OCI-LY1 (cell line): Measurements from ENCODE around the gene SOX3.

Experiments used
- H2AFZ ChIP-seq: fragments of 200-600 bp; sonication (generic), shearing (Covaris generic); 2 replicates; pipeline ENCODE4 v1.6.0; 2014; ENCODE audit warnings: antibody characterized with exemption, mild to moderate bottlenecking, low read length
- H3F3A ChIP-seq: fragments of 200-600 bp; sonication (generic), shearing (Covaris generic); 2 replicates; pipeline ENCODE4 v1.6.0; 2014; ENCODE audit warnings: mild to moderate bottlenecking, antibody characterized with exemption, low read length, moderate library complexity; ENCODE audit not compliant: insufficient read depth
- H3K27ac ChIP-seq: fragments of 200-600 bp; sonication (generic); 2 replicates; pipeline ENCODE4 v1.5.1; 2014; ENCODE audit warnings: low read length, mixed run types, mild to moderate bottlenecking, low read depth; ENCODE audit not compliant: poor library complexity, severe bottlenecking
- H3K27me3 ChIP-seq: fragments of 200-600 bp; sonication (generic); 2 replicates; pipeline ENCODE4 v1.6.0; 2014; ENCODE audit warnings: antibody characterized with exemption, mild to moderate bottlenecking, low read length, moderate library complexity; ENCODE audit not compliant: insufficient read depth
- H3K36me3 ChIP-seq: fragments of 200-600 bp; sonication (generic); 2 replicates; pipeline ENCODE4 v1.6.1; 2014; ENCODE audit warnings: mild to moderate bottlenecking, antibody characterized with exemption, low read length, moderate library complexity, mixed read lengths; ENCODE audit not compliant: insufficient read depth
- H3K4me1 ChIP-seq: fragments of 200-600 bp; sonication (generic); 2 replicates; pipeline ENCODE4 v1.5.1; 2014; ENCODE audit warnings: mild to moderate bottlenecking, low read length, moderate library complexity; ENCODE audit not compliant: insufficient read depth, severe bottlenecking
- H3K4me2 ChIP-seq: fragments of 200-600 bp; sonication (generic), shearing (Covaris generic); 2 replicates; pipeline ENCODE4 v1.6.1; 2014; ENCODE audit warnings: low read length
- H3K4me3 ChIP-seq: fragments of 200-600 bp; sonication (generic); 2 replicates; pipeline ENCODE4 v1.5.1; 2014; ENCODE audit warnings: low read length, low read depth, mild to moderate bottlenecking, mixed read lengths; ENCODE audit not compliant: poor library complexity, severe bottlenecking
- H3K79me2 ChIP-seq: fragments of 200-600 bp; shearing (Covaris generic); 2 replicates; pipeline ENCODE4 v1.6.1; 2016; ENCODE audit warnings: mixed run types, low read length, mixed read lengths; ENCODE audit not compliant: insufficient read depth
- H3K9ac ChIP-seq: fragments of 200-600 bp; sonication (generic), shearing (Covaris generic); 2 replicates; pipeline ENCODE4 v1.6.1; 2014; ENCODE audit warnings: mild to moderate bottlenecking, low read length, mixed read lengths
- H3K9me2 ChIP-seq: fragments of 200-600 bp; sonication (generic), shearing (Covaris generic); 2 replicates; pipeline ENCODE4 v1.6.1; 2014; ENCODE audit warnings: low read depth, mild to moderate bottlenecking, low read length, mixed read lengths
- H3K9me3 ChIP-seq: fragments of 200-600 bp; shearing (Covaris generic); 2 replicates; pipeline ENCODE4 v1.6.1; 2014; ENCODE audit warnings: low read length, mixed read lengths
- H4K20me1 ChIP-seq: fragments of 200-600 bp; sonication (generic), shearing (Covaris generic); 2 replicates; pipeline ENCODE4 v1.6.0; 2016; ENCODE audit warnings: mild to moderate bottlenecking, low read length; ENCODE audit not compliant: insufficient read depth
- EZH2 ChIP-seq: fragments of 200-600 bp; sonication (generic), shearing (Covaris generic); IDR thresholded peaks from 2 replicates; pipeline ENCODE4 v1.8.0; 2017; ENCODE audit warnings: borderline replicate concordance, mixed run types, mild to moderate bottlenecking, antibody characterized with exemption, low read length, moderate library complexity, mixed read lengths
- TF ChIP-seq, protein P1 (sequence below): fragments of 200-600 bp; sonication (generic), shearing (Covaris generic); IDR thresholded peaks from 2 replicates; pipeline ENCODE4 v1.5.1; 2017; ENCODE audit warnings: mild to moderate bottlenecking, antibody characterized with exemption, low read length, moderate library complexity, mixed read lengths

SOX3 gene

DNA sequence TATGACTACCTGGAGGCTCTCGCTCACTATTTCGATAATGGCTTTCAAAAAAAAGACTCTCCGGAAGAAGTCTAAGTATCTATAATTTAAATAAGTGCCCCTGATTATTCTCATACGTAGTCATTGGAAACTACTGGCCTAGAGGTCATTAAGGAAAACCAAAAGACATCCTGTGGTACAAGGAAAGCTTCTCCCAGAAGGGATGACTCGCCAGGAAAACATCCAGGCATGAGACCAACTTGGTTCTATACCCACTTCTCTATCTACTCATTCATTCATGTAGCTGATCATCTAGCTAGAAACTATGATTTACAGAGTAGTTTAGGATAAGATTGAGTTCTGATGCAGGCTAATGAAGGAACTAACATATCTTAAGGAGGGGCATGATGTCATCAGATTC lies 37.7 kb downstream of the SOX3 start:
- H3K4me2 ChIP-seq: no peak overlapping the region
- H4K20me1 ChIP-seq: no peaks in the 10 kb centered on the region
- H3K9me3 ChIP-seq: no peaks in the 10 kb centered on the region
- no peak overlapping the region for H3K4me3 ChIP-seq
- no peaks in the 10 kb centered on the region for H3K36me3 ChIP-seq
- H2AFZ ChIP-seq: no peak overlapping the region
- H3K9ac ChIP-seq: no peak overlapping the region
- H3F3A ChIP-seq: no peaks in the 10 kb centered on the region
- H3K9me2 ChIP-seq: no peaks in the 10 kb centered on the region
- H3K79me2 ChIP-seq: no peaks in the 10 kb centered on the region
- no peaks in the 10 kb centered on the region for H3K4me1 ChIP-seq
- H3K27ac ChIP-seq: no peak overlapping the region
- no peaks in the 10 kb centered on the region for H3K27me3 ChIP-seq
- TF ChIP-seq, protein P1, sequence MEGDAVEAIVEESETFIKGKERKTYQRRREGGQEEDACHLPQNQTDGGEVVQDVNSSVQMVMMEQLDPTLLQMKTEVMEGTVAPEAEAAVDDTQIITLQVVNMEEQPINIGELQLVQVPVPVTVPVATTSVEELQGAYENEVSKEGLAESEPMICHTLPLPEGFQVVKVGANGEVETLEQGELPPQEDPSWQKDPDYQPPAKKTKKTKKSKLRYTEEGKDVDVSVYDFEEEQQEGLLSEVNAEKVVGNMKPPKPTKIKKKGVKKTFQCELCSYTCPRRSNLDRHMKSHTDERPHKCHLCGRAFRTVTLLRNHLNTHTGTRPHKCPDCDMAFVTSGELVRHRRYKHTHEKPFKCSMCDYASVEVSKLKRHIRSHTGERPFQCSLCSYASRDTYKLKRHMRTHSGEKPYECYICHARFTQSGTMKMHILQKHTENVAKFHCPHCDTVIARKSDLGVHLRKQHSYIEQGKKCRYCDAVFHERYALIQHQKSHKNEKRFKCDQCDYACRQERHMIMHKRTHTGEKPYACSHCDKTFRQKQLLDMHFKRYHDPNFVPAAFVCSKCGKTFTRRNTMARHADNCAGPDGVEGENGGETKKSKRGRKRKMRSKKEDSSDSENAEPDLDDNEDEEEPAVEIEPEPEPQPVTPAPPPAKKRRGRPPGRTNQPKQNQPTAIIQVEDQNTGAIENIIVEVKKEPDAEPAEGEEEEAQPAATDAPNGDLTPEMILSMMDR: no peak
- no peak for TF ChIP-seq EZH2
